DND-41 (cell line): ENCODE results near the gene TRIM59.

Experiments used
- ATAC-seq: fragments of 200-7000 bp; cut with Tn5 transposase; 3 replicates; pipeline ENCODE4 v1.9.1; 2021; ENCODE audit warnings: low read depth; ENCODE audit not compliant: insufficient read depth
- DNase-seq: peaks from one replicate; pipeline ENCODE4 v3.0.0-alpha.2; 2020
- H2AFZ ChIP-seq: 2 replicates; pipeline ENCODE4 v1.6.0; 2012; ENCODE audit warnings: low read depth, low read length
- H3K27ac ChIP-seq: 2 replicates; pipeline ENCODE4 v1.5.1; 2012; ENCODE audit warnings: low read length, inconsistent platforms
- H3K27me3 ChIP-seq: fragments of 200-600 bp; sonication (generic); 2 replicates; pipeline ENCODE4 v1.6.0; 2012; ENCODE audit warnings: low read length, mild to moderate bottlenecking, inconsistent platforms; ENCODE audit not compliant: insufficient read depth, poor library complexity
- H3K36me3 ChIP-seq: 2 replicates; pipeline ENCODE4 v1.5.1; 2012; ENCODE audit warnings: low read length, inconsistent platforms; ENCODE audit not compliant: insufficient read depth
- H3K4me1 ChIP-seq: 2 replicates; pipeline ENCODE4 v1.5.1; 2012; ENCODE audit warnings: mild to moderate bottlenecking, low read length; ENCODE audit not compliant: insufficient read depth
- H3K4me2 ChIP-seq: 2 replicates; pipeline ENCODE4 v1.6.0; 2012; ENCODE audit warnings: mild to moderate bottlenecking, moderate library complexity, low read length, inconsistent platforms; ENCODE audit not compliant: insufficient read depth
- H3K4me3 ChIP-seq, 2 experiments: fragments of 200-600 bp in 1 of 2; shearing (Covaris generic) in 1 of 2; 2 replicates each; pipeline ENCODE4 v1.5.1; 2012 to 2016; ENCODE audit warnings: inconsistent platforms in 2 of 2, low read length in 2 of 2, mild to moderate bottlenecking in 2 of 2, low read depth in 1 of 2, moderate library complexity in 1 of 2
- H3K79me2 ChIP-seq: 2 replicates; pipeline ENCODE4 v1.6.0; 2012; ENCODE audit warnings: low read length, inconsistent platforms; ENCODE audit not compliant: insufficient read depth
- H3K9ac ChIP-seq: 2 replicates; pipeline ENCODE4 v1.6.0; 2012; ENCODE audit warnings: low read depth, mild to moderate bottlenecking, inconsistent platforms, low read length, moderate library complexity
- H3K9me3 ChIP-seq: 2 replicates; pipeline ENCODE4 v1.5.1; 2012; ENCODE audit warnings: low read length, moderate library complexity, mild to moderate bottlenecking, inconsistent platforms; ENCODE audit not compliant: insufficient read depth, severe bottlenecking
- H4K20me1 ChIP-seq: 2 replicates; pipeline ENCODE4 v1.6.0; 2012; ENCODE audit warnings: low read length; ENCODE audit not compliant: insufficient read depth
- EZH2 ChIP-seq: IDR thresholded peaks from 3 replicates; pipeline ENCODE4 v1.6.1; 2012; ENCODE audit warnings: borderline replicate concordance, low read depth, mild to moderate bottlenecking, moderate library complexity, low read length, inconsistent platforms; ENCODE audit not compliant: severe bottlenecking
- TF ChIP-seq, protein P1 (sequence below): IDR thresholded peaks from 2 replicates; pipeline ENCODE4 v1.5.1; 2012; ENCODE audit warnings: borderline replicate concordance, low read length, moderate library complexity, mild to moderate bottlenecking; ENCODE audit not compliant: poor library complexity, severe bottlenecking; ENCODE audit errors: extremely low read depth

The TRIM59 gene

GRCh38 chr3:160479376-160479775 lies 29.8 kb upstream of the TRIM59 start:
- no peak for TF ChIP-seq EZH2

DNA sequence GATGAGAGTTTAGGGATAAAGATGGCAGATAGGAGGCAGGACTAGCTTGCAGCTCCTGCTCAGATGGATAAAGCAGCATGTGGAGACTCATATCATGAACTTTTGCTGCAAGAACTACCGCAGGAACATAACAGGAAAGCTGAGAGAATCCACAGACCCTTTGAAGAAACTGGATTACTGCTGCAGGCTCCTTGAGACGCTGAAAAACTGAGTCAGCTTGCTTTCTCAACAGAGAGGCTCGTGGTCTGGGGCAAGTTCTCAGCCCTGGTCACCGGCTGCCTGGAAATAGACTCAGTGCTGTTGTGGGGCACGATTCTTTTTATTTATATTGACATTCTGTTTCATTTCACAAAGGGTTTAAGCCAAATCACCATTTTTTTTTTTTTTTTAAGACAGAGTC lies 28.8 kb upstream of the TRIM59 start:
- H3K4me3 ChIP-seq = no peak overlapping the region
- H3K79me2 ChIP-seq = no peaks in the 10 kb centered on the region
- H3K4me1 ChIP-seq = no peaks in the 10 kb centered on the region
- H3K27me3 ChIP-seq = peaks cover 3% of the 10 kb centered on the region
- no peaks in the 10 kb centered on the region for H3K9me3 ChIP-seq
- TF ChIP-seq, protein P1, sequence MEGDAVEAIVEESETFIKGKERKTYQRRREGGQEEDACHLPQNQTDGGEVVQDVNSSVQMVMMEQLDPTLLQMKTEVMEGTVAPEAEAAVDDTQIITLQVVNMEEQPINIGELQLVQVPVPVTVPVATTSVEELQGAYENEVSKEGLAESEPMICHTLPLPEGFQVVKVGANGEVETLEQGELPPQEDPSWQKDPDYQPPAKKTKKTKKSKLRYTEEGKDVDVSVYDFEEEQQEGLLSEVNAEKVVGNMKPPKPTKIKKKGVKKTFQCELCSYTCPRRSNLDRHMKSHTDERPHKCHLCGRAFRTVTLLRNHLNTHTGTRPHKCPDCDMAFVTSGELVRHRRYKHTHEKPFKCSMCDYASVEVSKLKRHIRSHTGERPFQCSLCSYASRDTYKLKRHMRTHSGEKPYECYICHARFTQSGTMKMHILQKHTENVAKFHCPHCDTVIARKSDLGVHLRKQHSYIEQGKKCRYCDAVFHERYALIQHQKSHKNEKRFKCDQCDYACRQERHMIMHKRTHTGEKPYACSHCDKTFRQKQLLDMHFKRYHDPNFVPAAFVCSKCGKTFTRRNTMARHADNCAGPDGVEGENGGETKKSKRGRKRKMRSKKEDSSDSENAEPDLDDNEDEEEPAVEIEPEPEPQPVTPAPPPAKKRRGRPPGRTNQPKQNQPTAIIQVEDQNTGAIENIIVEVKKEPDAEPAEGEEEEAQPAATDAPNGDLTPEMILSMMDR = no peak
- TF ChIP-seq EZH2 = no peak
- H3K27ac ChIP-seq = no peak overlapping the region
- H4K20me1 ChIP-seq = no peaks in the 10 kb centered on the region
- ATAC-seq (no peak), DNase-seq (no peak)
- H3K4me2 ChIP-seq = no peak overlapping the region
- no peak overlapping the region for H3K9ac ChIP-seq
- H2AFZ ChIP-seq = no peak overlapping the region
- H3K36me3 ChIP-seq = no peaks in the 10 kb centered on the region

More at GRCh38 chr3:160479376-160479775, 29.8 kb upstream of the TRIM59 start:
- no peak overlapping the region for H3K9ac ChIP-seq
- no peaks in the 10 kb centered on the region for H3K4me1 ChIP-seq
- no peak overlapping the region for H2AFZ ChIP-seq
- H4K20me1 ChIP-seq = no peaks in the 10 kb centered on the region
- H3K9me3 ChIP-seq = no peaks in the 10 kb centered on the region
- no peak overlapping the region for H3K4me2 ChIP-seq
- no peaks in the 10 kb centered on the region for H3K27me3 ChIP-seq
- H3K27ac ChIP-seq = no peak overlapping the region
- no peak overlapping the region for H3K4me3 ChIP-seq
- ATAC-seq = no peak
- no peak for DNase-seq
- no peaks in the 10 kb centered on the region for H3K36me3 ChIP-seq
- H3K79me2 ChIP-seq = no peaks in the 10 kb centered on the region

DNA sequence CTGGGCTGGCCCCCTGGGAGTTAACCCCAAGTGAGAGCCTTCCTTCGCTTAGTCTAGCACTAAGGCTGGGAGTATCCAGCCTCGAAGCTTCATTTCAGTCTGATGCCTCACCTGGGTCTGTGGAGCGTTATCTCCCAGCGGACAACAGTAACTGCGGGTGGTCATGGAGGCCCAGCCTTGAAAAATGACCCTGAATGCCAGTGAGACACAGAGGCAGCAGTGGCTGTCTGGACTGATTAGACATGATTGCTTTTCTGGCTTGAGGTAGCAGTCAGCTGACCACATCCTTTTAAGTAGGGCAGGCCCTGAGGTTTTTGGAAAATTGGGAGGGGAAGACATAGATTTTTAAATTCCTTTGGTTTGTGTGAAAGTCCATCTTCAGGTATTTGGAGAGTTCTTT lies 28.2 kb upstream of the TRIM59 start:
- H3K4me1 ChIP-seq = no peaks in the 10 kb centered on the region
- no peak overlapping the region for H3K4me2 ChIP-seq
- no peak for ATAC-seq
- H3K79me2 ChIP-seq = no peaks in the 10 kb centered on the region
- no peak overlapping the region for H3K27ac ChIP-seq
- H3K36me3 ChIP-seq = no peaks in the 10 kb centered on the region
- peaks cover 3% of the 10 kb centered on the region for H3K27me3 ChIP-seq
- TF ChIP-seq EZH2 = no peak
- TF ChIP-seq, protein P1 = no peak
- DNase-seq = no peak
- H3K9me3 ChIP-seq = no peaks in the 10 kb centered on the region
- H4K20me1 ChIP-seq = no peaks in the 10 kb centered on the region
- no peak overlapping the region for H3K4me3 ChIP-seq
- H2AFZ ChIP-seq = no peak overlapping the region
- H3K9ac ChIP-seq = no peak overlapping the region

DNA sequence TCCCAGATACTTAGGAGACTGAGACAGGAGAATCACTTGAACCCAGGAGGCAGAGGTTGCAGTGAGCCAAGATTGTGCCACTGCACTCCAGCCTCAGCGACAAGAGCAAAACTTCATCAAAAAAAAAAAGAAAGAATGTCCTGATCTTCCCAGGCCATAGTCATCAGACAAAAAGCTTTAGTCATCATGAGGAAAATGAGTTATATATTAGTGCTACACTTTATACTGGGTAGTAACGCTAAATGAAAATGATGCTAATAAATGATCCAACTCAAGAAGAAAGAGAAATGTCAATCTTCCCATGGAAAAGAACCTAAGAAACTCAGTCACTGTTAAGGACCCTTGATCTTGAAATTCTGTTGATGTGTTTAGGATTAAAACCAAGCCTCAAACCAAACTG lies 26.3 kb upstream of the TRIM59 start:
- Histone ChIP-seq H3K4me2 (no peak overlapping the region), H3K9ac (no peak overlapping the region), H3K79me2 (no peaks in the 10 kb centered on the region), H4K20me1 (no peaks in the 10 kb centered on the region), H3K27me3 (peaks cover 3% of the 10 kb centered on the region), H3K27ac (no peak overlapping the region), H2AFZ (no peak overlapping the region), H3K36me3 (no peaks in the 10 kb centered on the region), H3K4me1 (no peaks in the 10 kb centered on the region), H3K4me3 (no peak overlapping the region), H3K9me3 (peaks cover 8% of the 10 kb centered on the region)
- TF ChIP-seq EZH2 = no peak
- TF ChIP-seq, protein P1 = no peak
- no peak for DNase-seq
- ATAC-seq = no peak
